Loucy (cell line): ENCODE results near the gene OR7G1.

Experiments
- H2AFZ ChIP-seq: fragments of 200-600 bp; sonication (generic); 2 replicates; pipeline ENCODE4 v1.6.0; 2016; ENCODE audit warnings: antibody characterized with exemption, mild to moderate bottlenecking, low read length, moderate library complexity
- H3F3A ChIP-seq: fragments of 200-600 bp; 2 replicates; pipeline ENCODE4 v1.6.0; 2016; ENCODE audit warnings: antibody characterized with exemption, low read depth, mild to moderate bottlenecking
- H3K27me3 ChIP-seq: fragments of 200-600 bp; sonication (generic); 2 replicates; pipeline ENCODE4 v1.6.1; 2014; ENCODE audit warnings: low read length, mild to moderate bottlenecking; ENCODE audit not compliant: insufficient read depth, poor library complexity, severe bottlenecking
- H3K36me3 ChIP-seq: fragments of 200-600 bp; sonication (generic); 2 replicates; pipeline ENCODE4 v1.6.1; 2016; ENCODE audit warnings: low read length; ENCODE audit not compliant: insufficient read depth
- H3K4me1 ChIP-seq: fragments of 200-600 bp; sonication (generic); 2 replicates; pipeline ENCODE4 v1.5.1; 2014; ENCODE audit warnings: low read length, mild to moderate bottlenecking; ENCODE audit not compliant: insufficient read depth, poor library complexity, severe bottlenecking
- H3K4me2 ChIP-seq: fragments of 200-600 bp; sonication (generic); 2 replicates; pipeline ENCODE4 v1.6.0; 2014; ENCODE audit warnings: antibody characterized with exemption, low read length, low read depth, mild to moderate bottlenecking; ENCODE audit not compliant: poor library complexity, severe bottlenecking
- H3K4me3 ChIP-seq: fragments of 200-600 bp; sonication (generic); 2 replicates; pipeline ENCODE4 v1.5.1; 2014; ENCODE audit warnings: low read length, mild to moderate bottlenecking, mixed read lengths; ENCODE audit not compliant: poor library complexity, severe bottlenecking
- H3K79me2 ChIP-seq: fragments of 200-600 bp; sonication (generic); 2 replicates; pipeline ENCODE4 v1.6.1; 2014; ENCODE audit warnings: low read length; ENCODE audit not compliant: insufficient read depth
- H3K9ac ChIP-seq: fragments of 200-600 bp; sonication (generic); 2 replicates; pipeline ENCODE4 v1.6.0; 2014; ENCODE audit warnings: mild to moderate bottlenecking, low read depth, low read length, moderate library complexity; ENCODE audit not compliant: poor library complexity, severe bottlenecking
- H3K9me2 ChIP-seq: fragments of 200-600 bp; sonication (generic); replicated peaks from 2 replicates; pipeline ENCODE4 v1.6.1; 2016; ENCODE audit warnings: low read depth, low read length, mixed read lengths
- H3K9me3 ChIP-seq: fragments of 200-600 bp; sonication (generic); 2 replicates; pipeline ENCODE4 v1.6.1; 2014; ENCODE audit warnings: mild to moderate bottlenecking, antibody characterized with exemption, low read length, low read depth; ENCODE audit not compliant: insufficient read depth
- H4K20me1 ChIP-seq: fragments of 200-600 bp; sonication (generic); 2 replicates; pipeline ENCODE4 v1.6.0; 2014; ENCODE audit warnings: antibody characterized with exemption, low read length, mild to moderate bottlenecking; ENCODE audit not compliant: insufficient read depth, poor library complexity, severe bottlenecking
- CTCF ChIP-seq: fragments of 200-600 bp; sonication (generic); conservative IDR thresholded peaks from 2 replicates; pipeline ENCODE4 v1.5.1; 2014; ENCODE audit warnings: mild to moderate bottlenecking, antibody characterized with exemption, low read length
- EZH2phosphoT487 ChIP-seq: fragments of 200-600 bp; IDR thresholded peaks from 2 replicates; pipeline ENCODE4 v1.6.1; 2018; ENCODE audit warnings: antibody characterized with exemption, mild to moderate bottlenecking, moderate library complexity, borderline replicate concordance

The OR7G1 gene

DNA sequence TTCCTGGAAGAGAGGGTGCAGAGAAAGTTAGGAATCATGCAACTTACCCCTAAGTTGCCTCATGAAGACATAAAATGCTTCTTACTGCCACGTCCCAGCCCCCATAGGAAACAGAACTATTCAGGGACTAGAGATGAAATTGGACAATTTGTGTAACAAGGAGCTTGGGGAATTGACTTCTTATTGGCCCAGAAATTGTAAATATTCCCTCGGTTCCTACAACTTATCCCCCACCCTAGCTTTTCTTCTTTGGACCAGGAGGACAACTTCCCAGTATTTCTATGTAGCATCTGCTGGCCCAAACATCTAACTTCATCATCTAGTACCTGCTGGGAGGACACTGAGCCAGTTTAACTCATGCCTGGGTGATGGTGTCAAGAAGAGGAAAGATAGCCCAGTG lies 28.8 kb downstream of the OR7G1 start, which contains the start of gene OR1M1:
OR1M1 (plus strand) TSS at position 301 of the 400 bp plus-strand sequence. CDS start 6,184 bp downstream, outside the sequence.
- H2AFZ ChIP-seq = no peak within 1 kb of the TSS
- no peaks in the 10 kb centered on the region for H3K9me2 ChIP-seq
- H3K9me3 ChIP-seq = no peaks in the 10 kb centered on the region
- TF ChIP-seq CTCF (no peak), EZH2phosphoT487 (no peak)
- no peak within 1 kb of the TSS for H3K9ac ChIP-seq
- H3K4me1 ChIP-seq = no peaks in the 10 kb centered on the region
- no peak within 1 kb of the TSS for H3K4me3 ChIP-seq
- no peaks in the 10 kb centered on the region for H3K79me2 ChIP-seq
- H4K20me1 ChIP-seq = no peaks in the 10 kb centered on the region
- H3F3A ChIP-seq = no peaks in the 10 kb centered on the region
- no peak within 1 kb of the TSS for H3K4me2 ChIP-seq
- no peaks in the 10 kb centered on the region for H3K36me3 ChIP-seq
- no peaks in the 10 kb centered on the region for H3K27me3 ChIP-seq

GRCh38 chr19:9078651-9079050 lies 36.9 kb downstream of the OR7G1 start:
- Histone ChIP-seq H2AFZ (no peak overlapping the region), H3K9me3 (no peaks in the 10 kb centered on the region), H3K4me3 (no peak overlapping the region), H3K9me2 (no peaks in the 10 kb centered on the region), H3F3A (no peaks in the 10 kb centered on the region), H3K79me2 (no peaks in the 10 kb centered on the region), H3K4me1 (no peaks in the 10 kb centered on the region), H3K4me2 (no peak overlapping the region), H3K36me3 (no peaks in the 10 kb centered on the region), H3K27me3 (no peaks in the 10 kb centered on the region), H3K9ac (no peak overlapping the region), H4K20me1 (no peaks in the 10 kb centered on the region)
- TF ChIP-seq EZH2phosphoT487 = no peak

DNA sequence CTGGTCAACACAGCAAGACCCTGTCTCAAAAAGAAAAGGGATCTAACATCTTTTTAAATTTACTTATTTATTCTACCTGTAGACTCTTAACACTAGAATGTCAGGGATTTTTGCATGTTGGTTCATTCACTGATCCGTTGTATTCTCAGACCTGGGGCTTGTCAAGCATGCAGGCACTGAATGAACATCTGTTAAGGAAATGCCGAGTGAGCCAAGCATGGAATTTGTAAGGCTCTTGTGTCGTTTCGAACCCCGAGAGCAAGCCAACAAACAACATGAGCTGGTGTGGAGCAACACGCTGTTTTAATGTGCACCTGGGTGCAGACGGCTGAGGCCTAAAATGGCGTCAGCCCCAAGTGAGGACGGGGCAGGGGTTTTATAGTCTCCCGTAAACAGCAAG lies 38.7 kb downstream of the OR7G1 start:
- H3K4me3 ChIP-seq = no peak overlapping the region
- no peaks in the 10 kb centered on the region for H3K27me3 ChIP-seq
- no peaks in the 10 kb centered on the region for H3K36me3 ChIP-seq
- H3K9me2 ChIP-seq = no peaks in the 10 kb centered on the region
- H3K9ac ChIP-seq = no peak overlapping the region
- no peaks in the 10 kb centered on the region for H3K79me2 ChIP-seq
- no peak overlapping the region for H2AFZ ChIP-seq
- H3F3A ChIP-seq = no peaks in the 10 kb centered on the region
- H4K20me1 ChIP-seq = no peaks in the 10 kb centered on the region
- no peaks in the 10 kb centered on the region for H3K4me1 ChIP-seq
- H3K4me2 ChIP-seq = no peak overlapping the region
- TF ChIP-seq EZH2phosphoT487 = no peak
- TF ChIP-seq CTCF = no peak
- no peaks in the 10 kb centered on the region for H3K9me3 ChIP-seq

GRCh38 chr19:9075064-9075949 lies 40.3 kb downstream of the OR7G1 start:
- Histone ChIP-seq H2AFZ (no peak overlapping the region), H3K4me3 (no peak overlapping the region), H3K4me2 (no peak overlapping the region), H3K9me2 (no peaks in the 10 kb centered on the region), H3K4me1 (no peaks in the 10 kb centered on the region), H3K9ac (no peak overlapping the region), H3F3A (no peaks in the 10 kb centered on the region), H3K36me3 (no peaks in the 10 kb centered on the region), H4K20me1 (no peaks in the 10 kb centered on the region), H3K9me3 (no peaks in the 10 kb centered on the region), H3K79me2 (no peaks in the 10 kb centered on the region), H3K27me3 (no peaks in the 10 kb centered on the region)
- TF ChIP-seq EZH2phosphoT487 (no peak), CTCF (no peak)
